H9 (cell line): ENCODE results near the gene KCNN3. TPM values are rescaled to one million over a fixed set of nuclear protein-coding genes. Genes with fewer than 3 reads are reported as not detected.

ENCODE experiments used
- DNase-seq: peaks from one replicate; pipeline ENCODE4 v3.0.0-alpha.2; 2017
- H2AFZ ChIP-seq: one replicate; pipeline ENCODE4 v1.6.1; 2013; ENCODE audit warnings: mild to moderate bottlenecking, low read length, control low read depth, moderate library complexity
- H2AK5ac ChIP-seq: 2 replicates; pipeline ENCODE4 v1.6.1; 2013; ENCODE audit warnings: low read length, control low read depth, mixed read lengths; ENCODE audit not compliant: insufficient read length
- H2BK120ac ChIP-seq: one replicate; pipeline ENCODE4 v1.6.1; 2013; ENCODE audit warnings: low read depth, mild to moderate bottlenecking, low read length, control low read depth, inconsistent platforms; ENCODE audit not compliant: poor library complexity, severe bottlenecking
- H2BK12ac ChIP-seq: 2 replicates; pipeline ENCODE4 v1.6.1; 2013; ENCODE audit warnings: low read length, control low read depth, mixed read lengths, low read depth; ENCODE audit not compliant: insufficient read length
- H2BK15ac ChIP-seq: 2 replicates; pipeline ENCODE4 v1.6.1; 2013; ENCODE audit warnings: low read depth, low read length, control low read depth
- H2BK20ac ChIP-seq: one replicate; pipeline ENCODE4 v1.6.1; 2013; ENCODE audit warnings: low read depth, mild to moderate bottlenecking, low read length, control low read depth, inconsistent platforms; ENCODE audit not compliant: poor library complexity, severe bottlenecking
- H2BK5ac ChIP-seq: 2 replicates; pipeline ENCODE4 v1.6.1; 2013; ENCODE audit warnings: low read length, control low read depth, mixed read lengths; ENCODE audit not compliant: insufficient read length
- H3K14ac ChIP-seq: 2 replicates; pipeline ENCODE4 v1.6.1; 2013; ENCODE audit warnings: low read length, control low read depth; ENCODE audit not compliant: insufficient read depth
- H3K18ac ChIP-seq: 2 replicates; pipeline ENCODE4 v1.6.1; 2013; ENCODE audit warnings: low read depth, mild to moderate bottlenecking, mixed read lengths, low read length, control low read depth; ENCODE audit not compliant: insufficient read length
- H3K23ac ChIP-seq: 2 replicates; pipeline ENCODE4 v1.6.1; 2013; ENCODE audit warnings: low read length, control low read depth, mixed read lengths, low read depth; ENCODE audit not compliant: insufficient read length
- H3K23me2 ChIP-seq: 2 replicates; pipeline ENCODE4 v1.6.1; 2013; ENCODE audit warnings: low read depth, mild to moderate bottlenecking, mixed read lengths, low read length, control low read depth; ENCODE audit not compliant: insufficient read length, poor library complexity, severe bottlenecking
- H3K27ac ChIP-seq: 2 replicates; pipeline ENCODE4 v1.5.1; 2013; ENCODE audit warnings: low read length, control low read depth, mixed read lengths, low read depth; ENCODE audit not compliant: insufficient read length
- H3K27me3 ChIP-seq: 2 replicates; pipeline ENCODE4 v1.6.1; 2013; ENCODE audit warnings: low read length, control low read depth, inconsistent platforms; ENCODE audit not compliant: insufficient read depth
- H3K4ac ChIP-seq: 2 replicates; pipeline ENCODE4 v1.6.1; 2013; ENCODE audit warnings: low read depth, mild to moderate bottlenecking, control low read depth, inconsistent platforms, low read length, moderate library complexity
- H3K4me1 ChIP-seq: 2 replicates; pipeline ENCODE4 v1.6.1; 2013; ENCODE audit warnings: low read length, control low read depth, inconsistent platforms; ENCODE audit not compliant: insufficient read depth
- H3K4me2 ChIP-seq: 2 replicates; pipeline ENCODE4 v1.6.1; 2013; ENCODE audit warnings: low read length, control low read depth, mixed read lengths; ENCODE audit not compliant: insufficient read length, insufficient read depth
- H3K56ac ChIP-seq: 2 replicates; pipeline ENCODE4 v1.6.1; 2013; ENCODE audit warnings: low read depth, mild to moderate bottlenecking, mixed read lengths, low read length, control low read depth; ENCODE audit not compliant: insufficient read length
- H3K79me1 ChIP-seq: 2 replicates; pipeline ENCODE4 v1.6.1; 2013; ENCODE audit warnings: low read depth, mild to moderate bottlenecking, moderate library complexity, low read length, control low read depth, inconsistent platforms; ENCODE audit not compliant: insufficient read depth, poor library complexity, severe bottlenecking
- H3K79me2 ChIP-seq: 2 replicates; pipeline ENCODE4 v1.6.1; 2013; ENCODE audit warnings: low read length, control low read depth, inconsistent platforms; ENCODE audit not compliant: insufficient read depth
- H3K9ac ChIP-seq: 2 replicates; pipeline ENCODE4 v1.6.1; 2013; ENCODE audit warnings: low read length, control low read depth, mixed read lengths; ENCODE audit not compliant: insufficient read length; ENCODE audit errors: extremely low read depth
- H3K9me3 ChIP-seq: one replicate; pipeline ENCODE4 v1.6.1; 2013; ENCODE audit warnings: low read depth, low read length, inconsistent platforms; ENCODE audit not compliant: control insufficient read depth
- H3T11ph ChIP-seq: one replicate; pipeline ENCODE4 v1.6.1; 2013; ENCODE audit warnings: mild to moderate bottlenecking, low read length, control low read depth, inconsistent platforms
- H4K20me1 ChIP-seq: one replicate; pipeline ENCODE4 v1.6.1; 2013; ENCODE audit not compliant: control insufficient read depth, insufficient read length, insufficient read depth
- H4K5ac ChIP-seq: 2 replicates; pipeline ENCODE4 v1.6.1; 2013; ENCODE audit warnings: low read depth, mild to moderate bottlenecking, mixed read lengths, low read length, control low read depth; ENCODE audit not compliant: insufficient read length
- H4K8ac ChIP-seq: replicated peaks from 2 replicates; pipeline ENCODE4 v1.6.1; 2013; ENCODE audit warnings: low read length, control low read depth, mixed read lengths, low read depth; ENCODE audit not compliant: insufficient read length
- H4K91ac ChIP-seq: 2 replicates; pipeline ENCODE4 v1.6.1; 2013; ENCODE audit warnings: low read depth, mild to moderate bottlenecking, moderate library complexity, mixed read lengths, low read length, control low read depth; ENCODE audit not compliant: insufficient read length
- H3K27ac Mint-ChIP-seq, 3 experiments: 2 replicates in 2 of 3; 3 replicates in 1 of 3; pipeline ENCODE4 v1.8.0; 2020 to 2021; ENCODE audit warnings: mixed read lengths in 3 of 3, mild to moderate bottlenecking in 1 of 3, moderate library complexity in 1 of 3
- H3K27me3 Mint-ChIP-seq: 2 replicates; pipeline ENCODE4 v1.8.0; 2021; ENCODE audit warnings: low read depth, mild to moderate bottlenecking, moderate library complexity, mixed read lengths
- H3K36me3 Mint-ChIP-seq, 3 experiments: 2 replicates in 2 of 3; 3 replicates in 1 of 3; pipeline ENCODE4 v1.8.0; 2020 to 2021; ENCODE audit warnings: low read depth in 3 of 3, mixed read lengths in 3 of 3; ENCODE audit not compliant: insufficient read depth in 1 of 3
- H3K4me1 Mint-ChIP-seq, 2 experiments: 2 replicates each; pipeline ENCODE4 v1.8.0; 2020; ENCODE audit warnings: mixed read lengths in 2 of 2
- H3K4me3 Mint-ChIP-seq, 2 experiments: 2 replicates in 1 of 2; 3 replicates in 1 of 2; pipeline ENCODE4 v1.8.0; 2020 to 2021; ENCODE audit warnings: mild to moderate bottlenecking in 2 of 2, mixed read lengths in 2 of 2, moderate library complexity in 1 of 2
- H3K9me3 Mint-ChIP-seq, 2 experiments: 2 replicates in 1 of 2; 3 replicates in 1 of 2; pipeline ENCODE4 v1.8.0; 2020; ENCODE audit warnings: mild to moderate bottlenecking in 2 of 2, mixed read lengths in 2 of 2, moderate library complexity in 1 of 2
- CTCF ChIP-seq: fragments of 200-600 bp; sonication (generic); conservative IDR thresholded peaks from 3 replicates; pipeline ENCODE4 v1.8.0; 2021; ENCODE audit warnings: antibody characterized with exemption, mild to moderate bottlenecking
- WGBS: extraction: QIAGEN DNeasy Blood & Tissue Kit; methylation state at CpG from one replicate; pipeline ENCODE4 v1.1.7; 2013; ENCODE audit warnings: missing lambda C conversion rate, low lambda C conversion rate, mixed read lengths; ENCODE audit not compliant: insufficient read length; ENCODE audit errors: extremely low coverage; 5-methylcytosine and 5-hydroxymethylcytosine counted together
- total RNA-seq: library from RNA; stranded (reverse); gene quantifications from 2 replicates; pipeline ENCODE4 v1.2.1, GENCODE V29; 2021

Gene KCNN3
- total RNA-seq, 1 experiment from 2014 or later = 0.83 TPM

- no peak overlapping the region for H3K4me2 ChIP-seq
- H3K79me1 ChIP-seq = no peaks in the 10 kb centered on the region
- no peak overlapping the region for H3K4ac ChIP-seq
- no peak overlapping the region for H3K9ac ChIP-seq
- Mint-ChIP-seq H3K4me1 (peaks cover 21 to 22% of the 10 kb centered on the region in 2 experiments), H3K27ac (peak overlapping the region in 1 of 3 experiments; percentile 45; a peak in 1 of 7 replicates), H3K36me3 (no peaks in the 10 kb centered on the region), H3K4me3 (no peak overlapping the region; a peak in 1 of 5 replicates), H3K27me3 (peaks cover 12% of the 10 kb centered on the region), H3K9me3 (no peaks in the 10 kb centered on the region)
- H3K27ac ChIP-seq = no peak overlapping the region
- no peak overlapping the region for H2BK120ac ChIP-seq
- H3K27me3 ChIP-seq = no peaks in the 10 kb centered on the region
- no peaks in the 10 kb centered on the region for H3K9me3 ChIP-seq
- no peak overlapping the region for H4K91ac ChIP-seq
- H2BK5ac ChIP-seq = no peak overlapping the region
- no peak for DNase-seq
- H3K18ac ChIP-seq = no peak overlapping the region
- no peak overlapping the region for H2AFZ ChIP-seq
- H4K20me1 ChIP-seq = no peaks in the 10 kb centered on the region
- H3K14ac ChIP-seq = no peak overlapping the region; the same call in 1 of the 2 replicates
- no peak overlapping the region for H2BK15ac ChIP-seq
- H3K23me2 ChIP-seq = no peaks in the 10 kb centered on the region
- no peak overlapping the region for H4K5ac ChIP-seq
- no peak overlapping the region for H2AK5ac ChIP-seq
- WGBS = no CpG with 5 or more reads among the region's 8 CpGs
- H3K23ac ChIP-seq = no peak overlapping the region
- no peak overlapping the region for H3T11ph ChIP-seq
- TF ChIP-seq CTCF = no peak
- H2BK20ac ChIP-seq = no peak overlapping the region
- H4K8ac ChIP-seq = no peak overlapping the region
- H3K4me1 ChIP-seq = no peaks in the 10 kb centered on the region; the same call in 1 of the 2 replicates
- no peak overlapping the region for H2BK12ac ChIP-seq
- H3K56ac ChIP-seq = no peak overlapping the region
- H3K79me2 ChIP-seq = no peaks in the 10 kb centered on the region
Observed at GRCh38 chr1:154768456-154769125, 101.5 kb downstream of the KCNN3 start.
